ENCODE data around the gene ZNF791.
"Not testable (repeated sequence)": the region's sequence is repeated elsewhere in the genome, so short reads cannot be mapped to it uniquely, and the experiment has no call there.

The ZNF791 gene

GRCh38 chr19:12610540-12611360, at the start of gene ZNF791, which contains the start of gene ZNF490:
TSS of gene ZNF791 (plus strand) at chr19:12610920. CDS start at chr19:12611080, 160 bp downstream.
TSS of gene ZNF490 (minus strand) at chr19:12610813. CDS start at chr19:12610680, 133 bp downstream.
- peak; percentile 98 for DNase-seq

DNA sequence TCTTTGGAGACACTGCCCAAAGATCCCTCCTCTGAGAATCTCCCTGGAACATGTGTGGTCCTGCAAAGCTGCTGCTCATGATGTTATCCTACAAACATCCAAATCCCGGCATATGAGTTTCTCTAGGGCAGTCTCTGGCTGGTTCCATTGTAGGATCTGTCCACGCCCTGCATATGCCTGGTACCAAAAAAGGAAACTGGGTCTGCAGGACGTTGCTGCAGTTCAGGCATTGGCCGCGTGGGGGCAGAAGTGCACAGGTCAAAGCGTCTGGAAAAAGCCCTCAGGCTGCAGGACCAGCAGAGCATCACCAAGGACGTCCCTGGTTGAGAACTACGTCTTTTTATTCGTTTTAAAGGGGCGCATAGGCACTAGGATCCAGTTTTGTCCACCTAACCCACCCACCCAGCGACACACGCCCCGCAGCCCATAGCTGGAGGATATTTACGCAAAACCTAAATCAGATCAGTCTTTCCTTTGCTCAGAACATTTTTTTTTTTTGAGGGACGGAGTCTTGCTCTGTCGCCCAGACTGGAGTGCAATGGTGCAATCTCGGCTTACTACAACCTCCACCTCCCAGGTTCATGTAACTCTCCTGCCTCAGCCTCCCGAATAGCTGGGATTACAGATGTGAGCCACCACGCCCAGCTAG, 46.6 kb upstream of the ZNF791 start:
- peak; percentile 88 to 90 for DNase-seq

DNA sequence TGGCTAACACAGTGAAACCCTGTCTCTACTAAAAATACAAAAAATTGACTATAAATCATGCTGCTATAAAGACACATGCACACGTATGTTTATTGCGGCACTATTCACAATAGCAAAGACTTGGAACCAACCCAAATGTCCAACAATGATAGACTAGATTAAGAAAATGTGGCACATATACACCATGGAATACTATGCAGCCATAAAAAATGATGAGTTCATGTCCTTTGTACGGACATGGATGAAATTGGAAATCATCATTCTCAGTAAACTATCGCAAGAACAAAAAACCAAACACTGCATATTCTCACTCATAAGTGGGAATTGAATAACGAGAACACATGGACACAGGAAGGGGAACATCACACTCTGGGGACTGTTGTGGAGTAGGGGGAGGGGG, 44.3 kb upstream of the ZNF791 start:
- DNase-seq: not testable (repeated sequence)

DNA sequence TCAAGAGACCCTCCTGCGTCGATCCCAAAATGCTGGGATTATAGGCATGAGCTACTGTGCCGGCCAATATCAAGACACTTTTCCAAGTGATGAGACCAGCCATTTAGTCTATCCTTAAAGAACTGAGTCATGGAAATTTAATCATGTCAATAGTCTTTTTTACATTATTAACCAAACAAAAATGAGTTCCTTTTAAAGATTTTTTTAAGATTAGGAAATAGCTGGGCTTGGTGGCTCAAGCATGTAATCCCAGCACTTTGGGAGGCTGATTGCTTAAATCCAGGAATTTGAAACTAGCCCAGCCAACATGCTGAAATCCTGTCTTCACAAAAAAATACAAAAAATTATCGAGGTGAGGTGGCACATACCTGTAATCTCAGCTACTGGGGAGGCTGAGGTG, 42.8 kb upstream of the ZNF791 start:
- no peak for DNase-seq

GRCh38 chr19:12574036-12574435, 36.7 kb upstream of the ZNF791 start:
- DNase-seq: peak in 1 of 2 donors; percentile 49

DNA sequence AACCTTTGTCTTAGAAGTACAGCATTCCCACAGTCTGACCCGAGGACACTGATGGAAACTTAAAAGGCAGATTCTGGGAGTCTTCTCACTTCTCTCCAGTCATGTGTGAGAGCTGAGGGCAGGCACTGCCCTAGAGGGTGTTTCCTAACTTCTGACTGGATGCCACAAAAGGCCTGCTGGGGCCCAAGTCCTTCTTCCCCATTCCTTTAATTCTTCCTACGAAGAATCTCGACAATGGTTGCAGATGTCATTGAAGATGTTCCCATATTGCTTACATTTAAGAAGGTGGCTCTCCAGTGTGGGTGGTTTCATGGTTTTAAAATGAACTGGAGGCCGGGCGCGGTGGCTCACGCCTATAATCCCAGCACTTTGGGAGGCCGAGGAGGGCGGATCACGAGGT, 32.1 kb upstream of the ZNF791 start:
- no peak for DNase-seq

DNA sequence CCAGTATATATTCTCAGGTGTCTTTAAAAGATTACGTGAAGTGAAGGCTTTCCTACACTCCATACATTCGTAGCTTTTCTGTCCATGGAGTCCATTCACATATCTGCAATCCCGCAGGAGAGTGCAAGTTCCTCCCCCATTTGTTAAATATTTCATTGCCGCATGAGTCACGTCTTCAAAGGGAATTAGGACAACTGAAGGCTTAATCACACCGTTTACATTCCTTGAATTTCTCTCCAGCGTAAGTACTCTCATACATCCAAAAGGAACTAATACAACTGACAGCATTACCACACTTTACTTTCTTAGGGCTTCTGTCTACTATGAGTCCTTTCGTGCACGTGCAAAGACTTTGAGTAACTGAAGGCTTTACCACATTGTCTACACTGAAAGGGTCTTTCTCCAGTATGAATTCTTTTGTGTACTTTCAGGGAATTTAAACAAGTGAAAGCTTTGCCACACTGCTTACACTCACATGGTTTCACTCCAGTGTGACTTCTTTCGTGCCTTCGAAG, 30.5 kb upstream of the ZNF791 start:
- DNase-seq: no peak

DNA sequence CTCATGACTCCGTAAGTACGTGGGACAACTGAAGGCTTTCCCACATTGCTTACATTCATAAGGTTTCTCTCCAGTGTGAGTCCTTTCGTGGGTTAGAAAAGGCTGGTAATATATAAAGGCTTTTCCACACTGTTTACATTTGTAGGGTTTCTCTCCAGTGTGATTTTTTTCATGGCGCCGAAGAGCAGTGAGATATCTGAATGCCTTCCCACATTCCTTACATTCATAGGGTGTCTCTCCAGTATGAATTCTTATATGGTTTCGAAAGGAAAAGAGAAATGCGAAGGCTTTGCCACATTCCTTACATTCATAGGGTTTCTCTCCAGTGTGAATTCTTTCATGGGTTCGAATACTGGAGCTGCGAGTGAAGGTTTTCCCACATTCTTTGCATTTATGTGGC, 29.6 kb upstream of the ZNF791 start:
- no peak for DNase-seq

DNA sequence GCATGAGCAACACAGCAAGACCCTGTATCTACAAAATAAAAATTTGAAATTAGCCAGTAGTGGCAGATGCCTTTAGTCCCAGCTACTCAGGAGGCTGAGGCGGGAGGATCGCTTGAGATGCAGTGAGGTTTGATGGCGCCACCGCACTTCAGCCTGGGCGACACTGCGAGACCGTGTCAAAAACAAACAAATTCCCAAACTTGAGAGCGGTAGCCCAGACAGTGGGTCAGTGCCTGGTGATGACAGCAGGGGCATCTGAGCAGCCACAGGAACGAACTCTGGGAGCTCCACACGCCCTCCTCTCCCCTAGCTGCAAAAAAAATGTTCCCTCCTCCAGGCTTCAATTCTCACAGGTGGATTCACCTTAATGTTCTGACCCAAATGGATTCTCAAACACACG, 14.2 kb upstream of the ZNF791 start:
- DNase-seq: no peak

GRCh38 chr19:12596927-12597548, 13.7 kb upstream of the ZNF791 start:
- DNase-seq: no peak

GRCh38 chr19:12597594-12597993, 13.1 kb upstream of the ZNF791 start:
- DNase-seq: no peak

- DNase-seq: peak; percentile 31 to 64
Observed at GRCh38 chr19:12603714-12604113, 7.0 kb upstream of the ZNF791 start.

DNA sequence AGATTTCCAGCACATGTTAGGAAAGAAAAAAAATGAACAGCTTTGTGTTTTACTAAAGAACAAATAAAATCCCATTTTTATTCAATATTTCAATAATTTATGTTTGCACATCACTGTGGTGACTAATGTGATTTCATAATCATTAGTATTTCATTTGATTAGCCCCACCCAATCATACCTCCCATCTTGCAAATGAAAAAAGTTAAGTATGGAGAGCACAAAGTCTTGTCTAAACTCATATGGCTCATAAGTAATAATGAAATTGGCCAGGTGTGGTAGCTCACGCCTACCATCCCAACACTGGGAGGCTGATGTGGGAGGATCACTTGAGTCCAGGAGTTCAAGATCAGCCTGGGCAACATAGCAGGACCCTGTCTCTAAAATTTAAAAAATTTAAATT, 3.9 kb upstream of the ZNF791 start:
- DNase-seq: no peak

- no peak for DNase-seq
Observed at GRCh38 chr19:12607631-12608030, 3.1 kb upstream of the ZNF791 start.

- no peak for DNase-seq
Observed at GRCh38 chr19:12611361-12611699, 610 bp downstream of the ZNF791 start.

- no peak for DNase-seq
Observed at GRCh38 chr19:12617646-12618045, 6.9 kb downstream of the ZNF791 start.

- DNase-seq: not testable (repeated sequence)
Observed at GRCh38 chr19:12621253-12622024, 10.7 kb downstream of the ZNF791 start.

- DNase-seq: no peak
Observed at GRCh38 chr19:12623361-12624031, 12.8 kb downstream of the ZNF791 start.

GRCh38 chr19:12626958-12627357, 16.2 kb downstream of the ZNF791 start:
- no peak for DNase-seq

DNA sequence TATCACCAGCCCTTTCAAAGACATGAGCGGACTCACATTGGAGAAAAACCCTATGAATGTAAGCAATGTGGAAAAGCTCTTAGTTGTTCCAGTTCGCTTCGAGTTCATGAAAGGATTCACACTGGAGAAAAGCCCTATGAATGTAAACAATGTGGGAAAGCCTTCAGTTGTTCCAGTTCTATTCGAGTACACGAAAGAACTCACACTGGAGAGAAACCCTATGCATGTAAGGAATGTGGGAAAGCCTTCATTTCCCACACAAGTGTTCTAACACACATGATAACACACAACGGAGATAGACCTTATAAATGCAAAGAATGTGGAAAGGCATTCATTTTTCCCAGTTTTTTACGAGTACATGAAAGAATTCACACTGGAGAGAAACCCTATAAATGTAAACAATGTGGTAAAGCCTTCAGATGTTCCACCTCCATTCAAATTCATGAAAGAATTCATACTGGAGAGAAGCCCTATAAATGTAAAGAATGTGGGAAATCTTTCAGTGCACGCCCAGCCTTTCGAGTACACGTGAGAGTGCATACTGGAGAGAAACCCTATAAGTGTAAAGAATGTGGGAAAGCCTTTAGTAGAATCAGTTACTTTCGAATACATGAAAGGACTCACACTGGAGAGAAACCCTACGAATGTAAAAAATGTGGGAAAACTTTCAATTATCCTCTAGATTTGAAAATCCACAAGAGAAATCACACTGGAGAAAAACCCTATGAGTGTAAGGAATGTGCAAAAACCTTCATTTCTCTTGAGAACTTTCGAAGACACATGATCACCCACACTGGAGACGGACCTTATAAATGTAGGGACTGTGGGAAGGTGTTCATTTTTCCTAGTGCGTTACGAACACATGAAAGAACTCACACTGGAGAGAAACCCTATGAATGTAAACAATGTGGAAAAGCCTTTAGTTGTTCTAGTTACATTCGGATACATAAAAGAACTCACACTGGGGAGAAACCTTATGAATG, 17.6 kb downstream of the ZNF791 start:
- DNase-seq: no peak

GRCh38 chr19:12629215-12629614, 18.5 kb downstream of the ZNF791 start:
- DNase-seq: no peak
